H1 (cell line): ENCODE results near the gene FBXL15. TPM values are rescaled to one million over a fixed set of nuclear protein-coding genes. Genes with fewer than 3 reads are reported as not detected.

Experiments
- CTCF ChIA-PET: fragments of 300-600 bp; sonication (Branson Sonifier 250); formaldehyde crosslinking; loops from one replicate; lab custom pipeline; 2021; ENCODE audit not compliant: partially characterized antibody; lab: Charles Lee
- POLR2A ChIA-PET: fragments of 300-600 bp; sonication (Branson Sonifier 250); formaldehyde crosslinking; loops from one replicate; lab custom pipeline; 2021; ENCODE audit warnings: inconsistent platforms; ENCODE audit not compliant: partially characterized antibody; lab: Charles Lee
- DNase-seq, 2 experiments: peaks; one replicate each; pipeline versions ENCODE4 v3.0.0 to v3.0.0-alpha.2; 2010 to 2022; ENCODE audit warnings: low spot score in 2 of 2, low read depth in 1 of 2, mixed read lengths in 1 of 2
- FAIRE-seq: peaks from 2 replicates; lab custom pipeline; 2011; peaks lifted over from hg19 to GRCh38; lab: Jason Lieb, UNC
- H2AFZ ChIP-seq: 2 replicates; pipeline ENCODE4 v1.8.1; 2012; ENCODE audit warnings: low read length, inconsistent platforms
- H2AK5ac ChIP-seq: 2 replicates; pipeline ENCODE4 v1.6.1; 2013; ENCODE audit warnings: low read depth, low read length
- H2BK120ac ChIP-seq: replicated peaks from 2 replicates; pipeline ENCODE3; 2013; ENCODE audit warnings: low read depth, low read length, inconsistent platforms
- H2BK12ac ChIP-seq: 2 replicates; pipeline ENCODE4 v1.6.1; 2013; ENCODE audit warnings: low read depth, low read length
- H2BK15ac ChIP-seq: 2 replicates; pipeline ENCODE4 v1.6.1; 2013; ENCODE audit warnings: low read length
- H2BK20ac ChIP-seq: 2 replicates; pipeline ENCODE4 v1.6.1; 2013; ENCODE audit warnings: low read length
- H2BK5ac ChIP-seq: 2 replicates; pipeline ENCODE4 v1.6.1; 2013; ENCODE audit warnings: low read depth, low read length
- H3K14ac ChIP-seq: 2 replicates; pipeline ENCODE4 v1.6.1; 2013; ENCODE audit warnings: inconsistent platforms; ENCODE audit not compliant: insufficient read length
- H3K18ac ChIP-seq: 2 replicates; pipeline ENCODE4 v1.6.1; 2013; ENCODE audit warnings: low read length; ENCODE audit errors: extremely low read depth
- H3K23ac ChIP-seq: 2 replicates; pipeline ENCODE4 v1.6.1; 2013; ENCODE audit warnings: inconsistent platforms; ENCODE audit not compliant: insufficient read length
- H3K23me2 ChIP-seq: 2 replicates; pipeline ENCODE4 v1.6.1; 2013; ENCODE audit warnings: low read depth, low read length
- H3K27ac ChIP-seq: 2 replicates; pipeline ENCODE4 v1.6.1; 2011; ENCODE audit warnings: low read depth, low read length, inconsistent platforms
- H3K27me3 ChIP-seq, 4 experiments: replicated peaks in 1 of 4; 1 replicate in 1 of 4; 2 replicates in 3 of 4; pipeline versions ENCODE4 v1.6.1 to v1.8.1; 2011 to 2013; ENCODE audit warnings: low read length in 3 of 4, mild to moderate bottlenecking in 3 of 4, inconsistent platforms in 2 of 4, mixed read lengths in 2 of 4, moderate library complexity in 1 of 4; ENCODE audit not compliant: control insufficient read depth in 3 of 4, insufficient read depth in 3 of 4; ENCODE audit errors: extremely low read depth in 1 of 4
- H3K36me3 ChIP-seq, 4 experiments: 2 replicates each; pipeline versions ENCODE4 v1.6.1 to v1.8.1; 2011 to 2013; ENCODE audit warnings: mild to moderate bottlenecking in 4 of 4, low read length in 3 of 4, moderate library complexity in 2 of 4, control low read depth in 1 of 4, inconsistent platforms in 1 of 4; ENCODE audit not compliant: insufficient read depth in 4 of 4, control insufficient read depth in 2 of 4
- H3K4ac ChIP-seq: replicated peaks from 2 replicates; pipeline ENCODE3; 2013; ENCODE audit warnings: low read length, low read depth, mixed read lengths, inconsistent platforms; ENCODE audit not compliant: insufficient read length
- H3K4me1 ChIP-seq, 4 experiments: replicated peaks in 1 of 4; 1 replicate in 1 of 4; 2 replicates in 3 of 4; pipeline versions ENCODE4 v1.6.1 to v1.8.1; 2011 to 2013; ENCODE audit warnings: low read length in 3 of 4, inconsistent platforms in 2 of 4, mixed read lengths in 1 of 4; ENCODE audit not compliant: insufficient read depth in 4 of 4, control insufficient read depth in 3 of 4
- H3K4me2 ChIP-seq, 2 experiments: 2 replicates each; pipeline versions ENCODE4 v1.6.1 to v1.8.1; 2011 to 2013; ENCODE audit warnings: low read depth in 2 of 2, low read length in 2 of 2, control low read depth in 1 of 2, inconsistent platforms in 1 of 2, mild to moderate bottlenecking in 1 of 2; ENCODE audit not compliant: insufficient read depth in 1 of 2
- H3K4me3 ChIP-seq, 4 experiments: fragments of 200-600, 300-600 bp in 1 of 4; sonication (generic), shearing (Covaris generic), sonication (Bioruptor Twin) in 1 of 4; 2 replicates each; pipeline versions ENCODE4 v1.5.1 to v1.8.1; 2011 to 2016; ENCODE audit warnings: low read length in 4 of 4, low read depth in 3 of 4, control low read depth in 2 of 4, inconsistent platforms in 2 of 4, mild to moderate bottlenecking in 2 of 4, mixed read lengths in 1 of 4, moderate library complexity in 1 of 4; ENCODE audit not compliant: insufficient read depth in 2 of 4; ENCODE audit errors: extremely low read depth in 1 of 4
- H3K56ac ChIP-seq: replicated peaks from 2 replicates; pipeline ENCODE3; 2013; ENCODE audit warnings: low read depth, mild to moderate bottlenecking, mixed read lengths, low read length, inconsistent platforms; ENCODE audit not compliant: insufficient read length
- H3K79me1 ChIP-seq: 2 replicates; pipeline ENCODE4 v1.6.1; 2013; ENCODE audit warnings: low read depth, low read length, control low read depth
- H3K79me2 ChIP-seq, 2 experiments: 2 replicates each; pipeline versions ENCODE4 v1.6.1 to v1.8.1; 2012 to 2013; ENCODE audit warnings: low read length in 2 of 2, mild to moderate bottlenecking in 2 of 2, inconsistent platforms in 1 of 2; ENCODE audit not compliant: insufficient read depth in 2 of 2, control insufficient read depth in 1 of 2
- H3K9ac ChIP-seq, 4 experiments: replicated peaks in 1 of 4; 1 replicate in 1 of 4; 2 replicates in 3 of 4; pipeline versions ENCODE4 v1.6.1 to v1.8.1; 2011 to 2013; ENCODE audit warnings: low read depth in 3 of 4, low read length in 3 of 4, control low read depth in 2 of 4, mild to moderate bottlenecking in 2 of 4, moderate library complexity in 2 of 4, inconsistent platforms in 1 of 4; ENCODE audit errors: extremely low read depth in 1 of 4
- H3K9me3 ChIP-seq, 2 experiments: 2 replicates each; pipeline versions ENCODE4 v1.6.1 to v1.8.1; 2012 to 2013; ENCODE audit warnings: mild to moderate bottlenecking in 2 of 2, moderate library complexity in 2 of 2, control low read depth in 1 of 2, inconsistent platforms in 1 of 2, low read depth in 1 of 2, low read length in 1 of 2, mixed read lengths in 1 of 2; ENCODE audit not compliant: insufficient read depth in 2 of 2
- H4K20me1 ChIP-seq, 2 experiments: replicated peaks in 1 of 2; 2 replicates each; pipeline versions ENCODE3 to v1.8.1; 2011 to 2013; ENCODE audit warnings: inconsistent platforms in 2 of 2, low read length in 2 of 2, mild to moderate bottlenecking in 1 of 2; ENCODE audit not compliant: insufficient read depth in 2 of 2, control insufficient read depth in 1 of 2
- H4K5ac ChIP-seq: 2 replicates; pipeline ENCODE4 v1.6.1; 2013; ENCODE audit warnings: low read length, low read depth, mixed read lengths, inconsistent platforms; ENCODE audit not compliant: insufficient read length
- H4K8ac ChIP-seq: 2 replicates; pipeline ENCODE4 v1.8.0; 2013; ENCODE audit warnings: mild to moderate bottlenecking, moderate library complexity, low read length, inconsistent platforms; ENCODE audit not compliant: insufficient read depth; ENCODE audit errors: extremely low read depth
- H4K91ac ChIP-seq: replicated peaks from 2 replicates; pipeline ENCODE3; 2013; ENCODE audit warnings: low read length, mixed read lengths, inconsistent platforms; ENCODE audit not compliant: insufficient read length
- ASH2L ChIP-seq: fragments of 200-600, 300-600 bp; sonication (generic); IDR thresholded peaks from one replicate; pipeline ENCODE4 v1.7.1; 2017; ENCODE audit warnings: low read length
- BRCA1 ChIP-seq: IDR thresholded peaks from 2 replicates; pipeline ENCODE4 v1.6.1; 2012; ENCODE audit warnings: low read depth, low read length, improper control_type of control experiment
- CTBP2 ChIP-seq: IDR thresholded peaks from 2 replicates; pipeline ENCODE4 v1.7.0; 2011; ENCODE audit warnings: borderline replicate concordance, mild to moderate bottlenecking, moderate library complexity, mixed read lengths, low read length; ENCODE audit not compliant: insufficient read depth, insufficient read length
- GABPA ChIP-seq: IDR thresholded peaks from 2 replicates; pipeline ENCODE4 v1.6.1; 2011; ENCODE audit warnings: mild to moderate bottlenecking, low read length, moderate library complexity, borderline replicate concordance; ENCODE audit not compliant: insufficient read depth
- HDAC6 ChIP-seq: IDR thresholded peaks from one replicate; pipeline ENCODE4 v1.7.1; 2012; ENCODE audit warnings: low read depth, mild to moderate bottlenecking, inconsistent platforms, low read length, moderate library complexity
- NANOG ChIP-seq: IDR thresholded peaks from 2 replicates; pipeline ENCODE4 v1.6.1; 2011; ENCODE audit warnings: low read length, low read depth, mild to moderate bottlenecking, inconsistent platforms; ENCODE audit not compliant: insufficient read depth, poor library complexity, severe bottlenecking
- NRF1 ChIP-seq: IDR thresholded peaks from 2 replicates; pipeline ENCODE4 v1.6.1; 2011; ENCODE audit warnings: mild to moderate bottlenecking, low read depth, low read length, improper control_type of control experiment
- POU5F1 ChIP-seq: IDR thresholded peaks from 2 replicates; pipeline ENCODE4 v1.6.1; 2011; ENCODE audit warnings: low read depth, mild to moderate bottlenecking, low read length, moderate library complexity
- SIN3A ChIP-seq, 2 experiments: IDR thresholded peaks in 1 of 2; conservative IDR thresholded peaks in 1 of 2; 2 replicates each; pipeline ENCODE4 v1.6.1; 2011 to 2012; ENCODE audit warnings: low read length in 2 of 2, improper control_type of control experiment in 1 of 2, low read depth in 1 of 2, mild to moderate bottlenecking in 1 of 2
- SP2 ChIP-seq: IDR thresholded peaks from 2 replicates; pipeline ENCODE4 v1.6.1; 2012; ENCODE audit warnings: mild to moderate bottlenecking, low read length, inconsistent platforms
- TBP ChIP-seq: IDR thresholded peaks from 2 replicates; pipeline ENCODE4 v1.6.1; 2011; ENCODE audit warnings: low read depth, low read length, improper control_type of control experiment
- TCF12 ChIP-seq: IDR thresholded peaks from 2 replicates; pipeline ENCODE4 v1.6.1; 2011; ENCODE audit warnings: low read depth, mild to moderate bottlenecking, low read length
- WGBS, 2 experiments: shearing (Covaris generic) in 1 of 2; methylation state at CpG; one replicate each; pipeline versions ENCODE4 v1.1.6 to v1.1.7; 2013 to 2015; ENCODE audit warnings: low lambda C conversion rate in 2 of 2, mixed read lengths in 2 of 2, inconsistent platforms in 1 of 2, low coverage in 1 of 2, missing lambda C conversion rate in 1 of 2; ENCODE audit not compliant: insufficient replicate concordance in 2 of 2, insufficient coverage in 1 of 2, insufficient read length in 1 of 2; ENCODE audit errors: extremely low coverage in 1 of 2, missing lambda C conversion rate in 1 of 2; 5-methylcytosine and 5-hydroxymethylcytosine counted together
- polyA plus RNA-seq, 7 experiments: library from polyadenylated mRNA; depleted of rRNA in 3 of 7; stranded (reverse) in 5 of 7; unstranded in 2 of 7; fragments of >200 nt in 5 of 7; fragments of 200-250 nt in 2 of 7; gene quantifications; 1 replicate in 5 of 7; 2 replicates in 1 of 7; 4 replicates in 1 of 7; pipeline versions ENCODE4 v1.2.1 to v1.2.3, GENCODE V29; 2011 to 2013; ENCODE audit warnings: missing spikeins in 2 of 7, mixed read lengths in 2 of 7
- total RNA-seq: library from RNA; stranded (reverse); fragmentation: NEBNext Ultra II Directional; extraction: Animal tissue kit (Norgen Biotek cat#: 25700); gene quantifications from 2 replicates; pipeline ENCODE4 v1.2.1, GENCODE V29; 2021
- TF ChIP-seq, protein P1 (sequence below): IDR thresholded peaks from 2 replicates; pipeline ENCODE4 v1.6.1; 2011; ENCODE audit warnings: low read depth, mild to moderate bottlenecking, low read length; ENCODE audit not compliant: insufficient read depth

The FBXL15 gene
- total and polyA plus RNA-seq, 2 of the 8 experiments (the other 6 are each of a cell fraction or from before 2014, with no cell fraction given) = 11.3 to 22.6 TPM

DNA sequence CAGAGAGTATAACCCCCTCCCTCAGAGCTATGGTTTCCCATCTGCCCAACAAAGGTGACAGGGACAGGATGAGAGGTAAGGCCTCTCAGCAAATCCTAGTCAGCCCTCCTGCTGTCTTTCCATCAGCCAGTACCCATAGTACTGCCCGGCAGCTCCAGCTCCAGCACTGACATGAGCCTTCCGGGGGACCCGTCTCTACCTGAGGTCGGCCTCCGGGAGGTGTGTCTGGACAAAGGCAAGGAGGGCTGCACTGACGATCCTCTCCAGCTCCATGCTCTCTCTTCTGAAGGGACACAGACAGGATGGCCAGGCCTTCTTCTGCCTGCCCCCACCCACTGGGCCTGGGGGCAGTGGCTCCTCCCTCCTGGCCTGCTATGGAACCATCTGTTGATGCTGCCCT lies 4.3 kb downstream of the FBXL15 start:
- POLR2A ChIA-PET = interaction anchor here (1.6 to 7.9 kb wide), 4 partner anchors 22 to 54 kb away, joined by 3 to 54 read pairs (median 8); partner anchors contain the start of gene C10orf95
- WGBS, 2 experiments = 86% methylated on average over 6 of the region's 6 CpGs; no CpG with 5 or more reads in 1 of the 2 experiments
- no peak for FAIRE-seq
- TF ChIP-seq BRCA1 = no peak
- no peak for TF ChIP-seq SIN3A (conservative IDR thresholded peaks at IDR 0.05 in 1 of 2, IDR thresholded peaks at IDR 0.05 in 1 of 2; ENCODE audit: low read depth in 1 of 2, low read length in 2 of 2)
- no peak for TF ChIP-seq GABPA
- TF ChIP-seq SP2 = no peak
- no peak for TF ChIP-seq TCF12
- TF ChIP-seq, protein P1, sequence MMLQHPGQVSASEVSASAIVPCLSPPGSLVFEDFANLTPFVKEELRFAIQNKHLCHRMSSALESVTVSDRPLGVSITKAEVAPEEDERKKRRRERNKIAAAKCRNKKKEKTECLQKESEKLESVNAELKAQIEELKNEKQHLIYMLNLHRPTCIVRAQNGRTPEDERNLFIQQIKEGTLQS = no peak
- no peak for TF ChIP-seq NANOG
- no peak for TF ChIP-seq ASH2L
- no peak for TF ChIP-seq HDAC6
- TF ChIP-seq POU5F1 = no peak
- TF ChIP-seq NRF1 = no peak
- no peak for TF ChIP-seq CTBP2
- no peak for TF ChIP-seq TBP

More for the DNA sequence above, 4.3 kb downstream of the FBXL15 start:
- Histone ChIP-seq H2BK12ac (no peak overlapping the region), H3K4me3 (no peak overlapping the region), H2BK120ac (no peak overlapping the region), H2AFZ (no peak overlapping the region), H3K4ac (no peak overlapping the region), H3K4me2 (no peak overlapping the region), H2BK15ac (no peak overlapping the region), H3K27ac (no peak overlapping the region), H3K4me1 (peaks cover 0 to 15% (median 5%) of the 10 kb centered on the region in 4 experiments; a peak in 4 of 7 replicates), H3K18ac (no peak overlapping the region), H3K79me1 (no peaks in the 10 kb centered on the region), H3K27me3 (no peaks in the 10 kb centered on the region), H2AK5ac (no peak overlapping the region), H4K91ac (no peak overlapping the region), H4K20me1 (peaks cover 5 to 9% of the 10 kb centered on the region in 2 experiments), H3K23ac (no peak overlapping the region), H3K9me3 (no peaks in the 10 kb centered on the region), H2BK20ac (no peak overlapping the region), H3K14ac (no peak overlapping the region), H4K8ac (no peak overlapping the region), H3K79me2 (no peaks in the 10 kb centered on the region), H3K56ac (no peak overlapping the region), H4K5ac (no peak overlapping the region), H3K36me3 (0 out of 8 replicates have a peak, but pooled peaks cover 0 to 3% (median 0%) of the 10 kb centered on the region in 4 experiments), H3K9ac (no peak overlapping the region), H3K23me2 (peaks cover 17% of the 10 kb centered on the region), H2BK5ac (no peak overlapping the region)
- DNase-seq = no peak
- CTCF ChIA-PET = interaction anchor here (0.6 to 9.5 kb wide), 17 partner anchors 9 to 314 kb away, joined by 3 to 78 read pairs (median 6); no protein-coding TSS in a partner anchor
